ENCODE results near the gene PRDM16. TPM values are rescaled to one million over a fixed set of nuclear protein-coding genes. Genes with fewer than 3 reads are reported as not detected.

Gene PRDM16
- total RNA-seq, 1 experiment from 2014 or later = 6.1 TPM

GRCh38 chr1:3430820-3431219, 361.8 kb downstream of the PRDM16 start:
- H4K20me1 ChIP-seq (ENCODE audit: insufficient read depth) = no peaks in the 10 kb centered on the region
- ATAC-seq = peak; percentile 15; the same call in 1 of the 2 replicates
- ChIA-PET RAD21 (ENCODE audit: low non-redundant PET in 1 of 2, low total read pairs in 2 of 2, uncharacterized antibody in 2 of 2, unreplicated experiment in 2 of 2) (no interaction called here), POLR2A (no interaction called here), CTCF (interaction anchor here (1.1 kb wide), 1 partner anchor 22 kb away, joined by 3 read pairs; no protein-coding TSS in a partner anchor)
- BruUV-seq (replicated peaks) = no TSS peak
- no peak overlapping the region for H3K4me3 ChIP-seq (replicated peaks in 1 of 2; ENCODE audit: low read depth in 1 of 2, low read length in 2 of 2)
- no peak overlapping the region for H2AFZ ChIP-seq (ENCODE audit: low read depth, low read length, poor library complexity, severe bottlenecking)
- no peaks in the 10 kb centered on the region for H3K9me3 ChIP-seq (ENCODE audit: control insufficient read depth in 1 of 2, insufficient read depth in 1 of 2, low read depth in 1 of 2, low read length in 2 of 2)
- no peaks in the 10 kb centered on the region for H3K36me3 ChIP-seq (ENCODE audit: control insufficient read depth in 1 of 2, insufficient read depth in 2 of 2, low read length in 2 of 2)
- intact Hi-C loops (cut with micrococcal nuclease) = no loop called here
- no peak overlapping the region for H3K9ac ChIP-seq (ENCODE audit: low read length)
- H3K79me2 ChIP-seq (ENCODE audit: insufficient read depth, low read length) = no peaks in the 10 kb centered on the region
- no peak overlapping the region for H3K4me2 ChIP-seq (ENCODE audit: low read length)
- H3K9me2 ChIP-seq (ENCODE audit: insufficient read depth) = no peaks in the 10 kb centered on the region
- DNase-seq (ENCODE audit: low read depth, low spot score) = no peak
- no peaks in the 10 kb centered on the region for H3K4me1 ChIP-seq (ENCODE audit: control insufficient read depth in 1 of 2, insufficient read depth in 2 of 2, low read length in 2 of 2)
- TF ChIP-seq SP1 (IDR thresholded peaks at IDR 0.05; ENCODE audit: low read depth) = no peak
- TF ChIP-seq EZH2phosphoT487 (IDR thresholded peaks at IDR 0.05; ENCODE audit: borderline replicate concordance) = no peak
- no peaks in the 10 kb centered on the region for H3K27me3 ChIP-seq (ENCODE audit: insufficient read depth, low read length)
- no peak overlapping the region for H3K27ac ChIP-seq (ENCODE audit: low read depth, low read length)

- Histone ChIP-seq H3K4me3 (replicated peaks in 1 of 2; ENCODE audit: low read depth in 1 of 2, low read length in 2 of 2) (no peak overlapping the region), H3K9ac (ENCODE audit: low read length) (no peak overlapping the region), H3K4me1 (ENCODE audit: control insufficient read depth in 1 of 2, insufficient read depth in 2 of 2, low read length in 2 of 2) (no peaks in the 10 kb centered on the region), H4K20me1 (ENCODE audit: insufficient read depth) (no peaks in the 10 kb centered on the region), H3K27me3 (ENCODE audit: insufficient read depth, low read length) (no peaks in the 10 kb centered on the region), H3K9me2 (ENCODE audit: insufficient read depth) (no peaks in the 10 kb centered on the region), H3K4me2 (ENCODE audit: low read length) (no peak overlapping the region), H3K79me2 (ENCODE audit: insufficient read depth, low read length) (no peaks in the 10 kb centered on the region), H3K9me3 (ENCODE audit: control insufficient read depth in 1 of 2, insufficient read depth in 1 of 2, low read depth in 1 of 2, low read length in 2 of 2) (no peaks in the 10 kb centered on the region), H3K27ac (ENCODE audit: low read depth, low read length) (no peak overlapping the region), H3K36me3 (ENCODE audit: control insufficient read depth in 1 of 2, insufficient read depth in 2 of 2, low read length in 2 of 2) (no peaks in the 10 kb centered on the region), H2AFZ (ENCODE audit: low read depth, low read length, poor library complexity, severe bottlenecking) (no peak overlapping the region)
- peak; percentile 89 for ATAC-seq
- ChIA-PET POLR2A (no interaction called here), RAD21 (ENCODE audit: low non-redundant PET in 1 of 2, low total read pairs in 2 of 2, uncharacterized antibody in 2 of 2, unreplicated experiment in 2 of 2) (interaction anchor here in 1 of 2 experiments (0.6 kb wide), 1 partner anchor 1226 kb away, joined by 6 read pairs; no protein-coding TSS in a partner anchor), CTCF (interaction anchor here (1.1 kb wide), 1 partner anchor 22 kb away, joined by 3 read pairs; no protein-coding TSS in a partner anchor)
- TF ChIP-seq CTCF (IDR thresholded peaks at IDR 0.05 in 2 of 3, conservative IDR thresholded peaks at IDR 0.05 in 1 of 3; ENCODE audit: borderline replicate concordance in 1 of 3, insufficient read depth in 1 of 3, low read depth in 2 of 3, low read length in 2 of 3) (peak in 2 of 3 experiments; percentile 46 to 47; a peak in 4 of 6 replicates), EGR1 (IDR thresholded peaks at IDR 0.05; ENCODE audit: low read depth) (no peak), YY1 (IDR thresholded peaks at IDR 0.05; ENCODE audit: extremely low read depth, insufficient replicate concordance, low read depth, low read length) (no peak)
- DNase-seq (ENCODE audit: low read depth, low spot score) = no peak
- intact Hi-C loops (cut with micrococcal nuclease) = no loop called here
- BruUV-seq (replicated peaks) = no TSS peak
Observed at GRCh38 chr1:3431266-3431665, 362.3 kb downstream of the PRDM16 start.
